ENCODE data around the gene EXOC6B.

DNA sequence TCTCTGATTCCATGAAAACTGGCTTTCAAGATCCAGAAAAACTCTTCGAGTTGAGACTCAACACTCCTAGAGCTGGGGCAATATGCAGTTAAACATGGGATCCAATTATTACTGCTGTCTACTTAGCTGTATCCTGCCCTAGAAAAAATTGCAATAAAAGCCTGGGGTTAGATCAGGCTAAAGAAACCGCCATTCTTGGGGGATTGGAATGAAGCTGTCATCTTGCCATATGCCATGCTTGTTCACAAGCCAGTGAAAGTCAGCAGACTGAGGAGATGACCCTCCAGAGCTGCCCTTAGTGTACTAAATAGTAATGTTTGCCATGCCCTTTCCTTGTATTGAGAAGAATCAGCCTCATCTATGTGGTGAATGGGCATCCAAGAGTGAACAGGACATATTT lies 647.3 kb downstream of the EXOC6B start:
- TF ChIP-seq, protein P1, sequence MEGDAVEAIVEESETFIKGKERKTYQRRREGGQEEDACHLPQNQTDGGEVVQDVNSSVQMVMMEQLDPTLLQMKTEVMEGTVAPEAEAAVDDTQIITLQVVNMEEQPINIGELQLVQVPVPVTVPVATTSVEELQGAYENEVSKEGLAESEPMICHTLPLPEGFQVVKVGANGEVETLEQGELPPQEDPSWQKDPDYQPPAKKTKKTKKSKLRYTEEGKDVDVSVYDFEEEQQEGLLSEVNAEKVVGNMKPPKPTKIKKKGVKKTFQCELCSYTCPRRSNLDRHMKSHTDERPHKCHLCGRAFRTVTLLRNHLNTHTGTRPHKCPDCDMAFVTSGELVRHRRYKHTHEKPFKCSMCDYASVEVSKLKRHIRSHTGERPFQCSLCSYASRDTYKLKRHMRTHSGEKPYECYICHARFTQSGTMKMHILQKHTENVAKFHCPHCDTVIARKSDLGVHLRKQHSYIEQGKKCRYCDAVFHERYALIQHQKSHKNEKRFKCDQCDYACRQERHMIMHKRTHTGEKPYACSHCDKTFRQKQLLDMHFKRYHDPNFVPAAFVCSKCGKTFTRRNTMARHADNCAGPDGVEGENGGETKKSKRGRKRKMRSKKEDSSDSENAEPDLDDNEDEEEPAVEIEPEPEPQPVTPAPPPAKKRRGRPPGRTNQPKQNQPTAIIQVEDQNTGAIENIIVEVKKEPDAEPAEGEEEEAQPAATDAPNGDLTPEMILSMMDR (IDR thresholded peaks at IDR 0.05 in 2 of 3, conservative IDR thresholded peaks at IDR 0.05 in 1 of 3; ENCODE audit: control insufficient read depth in 2 of 3, extremely low read depth in 1 of 3, insufficient read depth in 1 of 3, low read depth in 3 of 3, low read length in 3 of 3): no peak
- no peak for TF ChIP-seq TBL1XR1 (IDR thresholded peaks at IDR 0.05; ENCODE audit: low read depth, low read length)

All from GM12878 (cell line).